HEK293 (cell line): ENCODE data around the gene KIF26B.

Experiments
- MEIS1 ChIP-seq: sonication (generic); formaldehyde crosslinking; IDR thresholded peaks from 2 replicates; pipeline ENCODE4 v1.8.1; 2022; ENCODE audit warnings: missing genetic modification reagents, mild to moderate bottlenecking, borderline replicate concordance
- OVOL3 ChIP-seq: fragments of 450-650 bp; formaldehyde crosslinking; IDR thresholded peaks from 2 replicates; pipeline ENCODE4 v1.5.1; 2016; ENCODE audit warnings: missing biosample characterization, missing genetic modification characterization
- YY1 ChIP-seq: fragments of 450-650 bp; formaldehyde crosslinking; IDR thresholded peaks from 2 replicates; pipeline ENCODE4 v1.5.1; 2018; ENCODE audit warnings: missing biosample characterization, missing genetic modification characterization
- ZBTB7A ChIP-seq: fragments of 450-650 bp; formaldehyde crosslinking; IDR thresholded peaks from 2 replicates; pipeline ENCODE4 v1.5.1; 2016; ENCODE audit warnings: low read depth, missing biosample characterization, missing genetic modification characterization
- ZNF16 ChIP-seq: fragments of 450-650 bp; formaldehyde crosslinking; IDR thresholded peaks from 2 replicates; pipeline ENCODE4 v1.5.1; 2016; ENCODE audit warnings: low read depth, missing biosample characterization, missing genetic modification characterization
- ZNF302 ChIP-seq: fragments of 450-650 bp; formaldehyde crosslinking; IDR thresholded peaks from 2 replicates; pipeline ENCODE4 v1.5.1; 2016; ENCODE audit warnings: missing biosample characterization, missing genetic modification characterization, low read depth
- ZNF48 ChIP-seq: fragments of 450-650 bp; formaldehyde crosslinking; IDR thresholded peaks from 2 replicates; pipeline ENCODE4 v1.5.1; 2016; ENCODE audit warnings: missing biosample characterization, missing genetic modification characterization
- ZNF514 ChIP-seq: fragments of 450-650 bp; formaldehyde crosslinking; IDR thresholded peaks from 2 replicates; pipeline ENCODE4 v1.5.1; 2016; ENCODE audit warnings: missing biosample characterization, missing genetic modification characterization
- ZNF776 ChIP-seq: fragments of 450-650 bp; formaldehyde crosslinking; IDR thresholded peaks from 2 replicates; pipeline ENCODE4 v1.5.0; 2017; ENCODE audit warnings: missing biosample characterization, missing genetic modification characterization, borderline replicate concordance
- ZNF785 ChIP-seq: fragments of 450-650 bp; formaldehyde crosslinking; IDR thresholded peaks from 2 replicates; pipeline ENCODE4 v1.5.1; 2016; ENCODE audit warnings: missing biosample characterization, missing genetic modification characterization
- TF ChIP-seq, protein P1 (sequence below): fragments of 450-650 bp; formaldehyde crosslinking; IDR thresholded peaks from 2 replicates; pipeline ENCODE4 v1.5.1; 2016; ENCODE audit warnings: missing biosample characterization, missing genetic modification characterization
- TF ChIP-seq, protein P2 (sequence below): fragments of 450-650 bp; formaldehyde crosslinking; IDR thresholded peaks from 2 replicates; pipeline ENCODE4 v1.5.1; 2016; ENCODE audit warnings: missing biosample characterization, missing genetic modification characterization
- TF ChIP-seq, protein P3 (sequence below): fragments of 450-650 bp; formaldehyde crosslinking; IDR thresholded peaks from 2 replicates; pipeline ENCODE4 v1.5.1; 2016; ENCODE audit warnings: missing biosample characterization, missing genetic modification characterization, low read depth

DNA sequence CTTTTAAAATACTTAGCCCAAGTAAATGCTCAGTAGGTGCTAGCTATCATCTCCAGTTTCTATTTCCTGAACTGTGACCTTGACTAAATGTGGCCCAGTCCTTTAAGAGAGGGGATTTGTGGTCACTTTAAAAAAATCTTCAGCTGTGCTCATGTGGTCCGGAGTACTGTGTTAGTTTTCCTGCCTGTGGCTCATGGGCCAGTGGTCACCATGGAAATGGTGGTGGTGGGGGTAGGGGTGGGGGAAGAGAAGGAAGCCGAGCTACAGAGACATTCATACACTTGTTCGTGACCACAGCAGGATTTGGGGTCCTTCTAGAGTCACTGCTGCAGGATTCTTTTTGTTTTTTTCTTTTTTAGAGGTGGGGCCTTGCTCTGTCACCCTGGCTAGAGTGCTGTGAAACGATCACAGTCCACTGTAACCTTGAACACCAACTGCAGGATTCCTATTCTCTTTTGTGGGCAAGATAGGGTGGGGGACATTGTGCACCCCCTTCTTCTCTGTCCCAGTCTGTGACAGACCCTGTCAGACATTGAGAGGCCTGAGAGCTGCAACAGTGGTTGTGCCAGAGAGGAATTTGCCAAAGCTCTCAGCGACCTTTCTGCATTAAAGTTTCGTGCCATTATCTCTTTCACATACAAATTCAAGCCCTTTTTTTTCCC, 25.8 kb downstream of the KIF26B start:
- TF ChIP-seq, protein P1, sequence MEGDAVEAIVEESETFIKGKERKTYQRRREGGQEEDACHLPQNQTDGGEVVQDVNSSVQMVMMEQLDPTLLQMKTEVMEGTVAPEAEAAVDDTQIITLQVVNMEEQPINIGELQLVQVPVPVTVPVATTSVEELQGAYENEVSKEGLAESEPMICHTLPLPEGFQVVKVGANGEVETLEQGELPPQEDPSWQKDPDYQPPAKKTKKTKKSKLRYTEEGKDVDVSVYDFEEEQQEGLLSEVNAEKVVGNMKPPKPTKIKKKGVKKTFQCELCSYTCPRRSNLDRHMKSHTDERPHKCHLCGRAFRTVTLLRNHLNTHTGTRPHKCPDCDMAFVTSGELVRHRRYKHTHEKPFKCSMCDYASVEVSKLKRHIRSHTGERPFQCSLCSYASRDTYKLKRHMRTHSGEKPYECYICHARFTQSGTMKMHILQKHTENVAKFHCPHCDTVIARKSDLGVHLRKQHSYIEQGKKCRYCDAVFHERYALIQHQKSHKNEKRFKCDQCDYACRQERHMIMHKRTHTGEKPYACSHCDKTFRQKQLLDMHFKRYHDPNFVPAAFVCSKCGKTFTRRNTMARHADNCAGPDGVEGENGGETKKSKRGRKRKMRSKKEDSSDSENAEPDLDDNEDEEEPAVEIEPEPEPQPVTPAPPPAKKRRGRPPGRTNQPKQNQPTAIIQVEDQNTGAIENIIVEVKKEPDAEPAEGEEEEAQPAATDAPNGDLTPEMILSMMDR (tag by site-specific recombination): no peak
- TF ChIP-seq ZNF514: no peak
- no peak for TF ChIP-seq ZBTB7A (tag by site-specific recombination)
- no peak for TF ChIP-seq ZNF785 (tag by site-specific recombination)
- TF ChIP-seq ZNF776 (tag by site-specific recombination): no peak
- TF ChIP-seq, protein P2, sequence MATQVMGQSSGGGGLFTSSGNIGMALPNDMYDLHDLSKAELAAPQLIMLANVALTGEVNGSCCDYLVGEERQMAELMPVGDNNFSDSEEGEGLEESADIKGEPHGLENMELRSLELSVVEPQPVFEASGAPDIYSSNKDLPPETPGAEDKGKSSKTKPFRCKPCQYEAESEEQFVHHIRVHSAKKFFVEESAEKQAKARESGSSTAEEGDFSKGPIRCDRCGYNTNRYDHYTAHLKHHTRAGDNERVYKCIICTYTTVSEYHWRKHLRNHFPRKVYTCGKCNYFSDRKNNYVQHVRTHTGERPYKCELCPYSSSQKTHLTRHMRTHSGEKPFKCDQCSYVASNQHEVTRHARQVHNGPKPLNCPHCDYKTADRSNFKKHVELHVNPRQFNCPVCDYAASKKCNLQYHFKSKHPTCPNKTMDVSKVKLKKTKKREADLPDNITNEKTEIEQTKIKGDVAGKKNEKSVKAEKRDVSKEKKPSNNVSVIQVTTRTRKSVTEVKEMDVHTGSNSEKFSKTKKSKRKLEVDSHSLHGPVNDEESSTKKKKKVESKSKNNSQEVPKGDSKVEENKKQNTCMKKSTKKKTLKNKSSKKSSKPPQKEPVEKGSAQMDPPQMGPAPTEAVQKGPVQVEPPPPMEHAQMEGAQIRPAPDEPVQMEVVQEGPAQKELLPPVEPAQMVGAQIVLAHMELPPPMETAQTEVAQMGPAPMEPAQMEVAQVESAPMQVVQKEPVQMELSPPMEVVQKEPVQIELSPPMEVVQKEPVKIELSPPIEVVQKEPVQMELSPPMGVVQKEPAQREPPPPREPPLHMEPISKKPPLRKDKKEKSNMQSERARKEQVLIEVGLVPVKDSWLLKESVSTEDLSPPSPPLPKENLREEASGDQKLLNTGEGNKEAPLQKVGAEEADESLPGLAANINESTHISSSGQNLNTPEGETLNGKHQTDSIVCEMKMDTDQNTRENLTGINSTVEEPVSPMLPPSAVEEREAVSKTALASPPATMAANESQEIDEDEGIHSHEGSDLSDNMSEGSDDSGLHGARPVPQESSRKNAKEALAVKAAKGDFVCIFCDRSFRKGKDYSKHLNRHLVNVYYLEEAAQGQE (tag by site-specific recombination): no peak
- TF ChIP-seq ZNF302 (tag by site-specific recombination): no peak
- TF ChIP-seq ZNF16 (tag by site-specific recombination): no peak
- no peak for TF ChIP-seq MEIS1 (CRISPR knock-in tag)
- TF ChIP-seq YY1: no peak
- TF ChIP-seq, protein P3, sequence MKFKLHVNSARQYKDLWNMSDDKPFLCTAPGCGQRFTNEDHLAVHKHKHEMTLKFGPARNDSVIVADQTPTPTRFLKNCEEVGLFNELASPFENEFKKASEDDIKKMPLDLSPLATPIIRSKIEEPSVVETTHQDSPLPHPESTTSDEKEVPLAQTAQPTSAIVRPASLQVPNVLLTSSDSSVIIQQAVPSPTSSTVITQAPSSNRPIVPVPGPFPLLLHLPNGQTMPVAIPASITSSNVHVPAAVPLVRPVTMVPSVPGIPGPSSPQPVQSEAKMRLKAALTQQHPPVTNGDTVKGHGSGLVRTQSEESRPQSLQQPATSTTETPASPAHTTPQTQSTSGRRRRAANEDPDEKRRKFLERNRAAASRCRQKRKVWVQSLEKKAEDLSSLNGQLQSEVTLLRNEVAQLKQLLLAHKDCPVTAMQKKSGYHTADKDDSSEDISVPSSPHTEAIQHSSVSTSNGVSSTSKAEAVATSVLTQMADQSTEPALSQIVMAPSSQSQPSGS (tag by site-specific recombination): no peak
- no peak for TF ChIP-seq ZNF48 (tag by site-specific recombination)
- no peak for TF ChIP-seq OVOL3 (tag by site-specific recombination)
